Stimulated activated CD8-positive, alpha-beta memory T cell treated with anti-CD3 and anti-CD28 coated beads, Interleukin-7, amount 100 ng/mL, for 4 hours (primary cell): ENCODE measurements around the gene YPEL3.

Experiments used
- DNase-seq, 2 donors: peaks; one replicate each; pipeline ENCODE4 v3.0.0-alpha.2; 2020; ENCODE audit warnings: low read depth in 2 of 2

Gene YPEL3

GRCh38 chr16:30049871-30050270 lies 46.1 kb downstream of the YPEL3 start:
- no peak for DNase-seq

- no peak for DNase-seq
These were observed 49.4 kb downstream of the YPEL3 start for GRCh38 chr16:30046588-30046987.

DNA sequence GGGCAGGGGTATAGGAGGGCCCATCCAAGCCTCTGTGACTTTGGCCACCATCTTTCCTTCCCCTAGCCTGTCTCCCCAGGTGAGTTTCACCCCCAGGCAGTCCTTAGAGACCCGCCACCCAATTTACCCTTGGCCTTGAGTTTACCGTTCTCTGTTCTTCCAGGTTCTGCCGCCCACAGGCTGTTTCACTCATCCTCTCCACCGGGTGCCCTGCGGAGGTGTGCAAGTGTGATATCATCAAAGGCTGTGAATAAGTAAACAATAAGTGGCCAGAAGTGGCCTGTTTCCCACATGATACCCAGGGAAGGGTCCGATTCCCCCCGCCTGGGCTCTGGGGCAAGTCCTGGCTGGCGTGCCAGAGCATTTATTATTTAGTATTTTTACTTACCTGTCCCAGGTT lies 49.8 kb downstream of the YPEL3 start:
- no peak for DNase-seq
